H7 (cell line): ENCODE measurements around the gene PCSK2. TPM values are rescaled to one million over a fixed set of nuclear protein-coding genes. Genes with fewer than 3 reads are reported as not detected.

Experiments
- DNase-seq: peaks from one replicate; pipeline ENCODE4 v3.0.0; 2012
- H3K27me3 ChIP-seq: 2 replicates; pipeline ENCODE4 v1.6.0; 2011; ENCODE audit warnings: mild to moderate bottlenecking, low read length; ENCODE audit not compliant: control insufficient read depth, insufficient read depth
- H3K36me3 ChIP-seq: replicated peaks from 2 replicates; pipeline ENCODE4 v1.5.1; 2011; ENCODE audit warnings: low read length; ENCODE audit not compliant: control insufficient read depth, insufficient read depth
- H3K4me3 ChIP-seq: 2 replicates; pipeline ENCODE4 v1.5.1; 2011; ENCODE audit warnings: low read depth, mild to moderate bottlenecking, control low read depth, low read length, moderate library complexity; ENCODE audit not compliant: insufficient read depth
- total RNA-seq: library from RNA; depleted of rRNA; stranded (reverse); fragments of >200 nt; shearing (Covaris generic); gene quantifications from 2 replicates; pipeline ENCODE4 v1.2.3, GENCODE V29; 2014

The PCSK2 gene
- total RNA-seq, 1 experiment from 2014 or later: 0.10 TPM

GRCh38 chr20:17468073-17468840, 241.4 kb downstream of the PCSK2 start:
- Histone ChIP-seq H3K36me3 (no peaks in the 10 kb centered on the region), H3K4me3 (no peak overlapping the region), H3K27me3 (no peaks in the 10 kb centered on the region)
- no peak for DNase-seq

- H3K27me3 ChIP-seq: no peaks in the 10 kb centered on the region
- DNase-seq: no peak
These were observed 242.6 kb downstream of the PCSK2 start for GRCh38 chr20:17469246-17470030.

GRCh38 chr20:17470521-17470920, 243.7 kb downstream of the PCSK2 start:
- Histone ChIP-seq H3K36me3 (no peaks in the 10 kb centered on the region), H3K27me3 (no peaks in the 10 kb centered on the region), H3K4me3 (no peak overlapping the region)
- no peak for DNase-seq

More at GRCh38 chr20:17469246-17470030, 242.6 kb downstream of the PCSK2 start:
- H3K4me3 ChIP-seq: no peak overlapping the region
- no peaks in the 10 kb centered on the region for H3K36me3 ChIP-seq

- DNase-seq: no peak
- Histone ChIP-seq H3K27me3 (no peaks in the 10 kb centered on the region), H3K4me3 (no peak overlapping the region), H3K36me3 (no peaks in the 10 kb centered on the region)
These were observed 244.1 kb downstream of the PCSK2 start for GRCh38 chr20:17470973-17471372.

GRCh38 chr20:17471606-17472187, 244.9 kb downstream of the PCSK2 start:
- Histone ChIP-seq H3K27me3 (no peaks in the 10 kb centered on the region), H3K4me3 (no peak overlapping the region), H3K36me3 (no peaks in the 10 kb centered on the region)
- DNase-seq: no peak

- Histone ChIP-seq H3K4me3 (no peak overlapping the region), H3K36me3 (no peaks in the 10 kb centered on the region), H3K27me3 (no peaks in the 10 kb centered on the region)
- DNase-seq: no peak
These were observed 246.8 kb downstream of the PCSK2 start for GRCh38 chr20:17473659-17474058.

- Histone ChIP-seq H3K27me3 (no peaks in the 10 kb centered on the region), H3K4me3 (no peak overlapping the region), H3K36me3 (no peaks in the 10 kb centered on the region)
- DNase-seq: no peak
These were observed 252.3 kb downstream of the PCSK2 start for GRCh38 chr20:17479063-17479657.

- no peaks in the 10 kb centered on the region for H3K27me3 ChIP-seq
- no peak for DNase-seq
- H3K4me3 ChIP-seq: no peak overlapping the region
- H3K36me3 ChIP-seq: no peaks in the 10 kb centered on the region
These were observed 253.9 kb downstream of the PCSK2 start for GRCh38 chr20:17480696-17481095.

GRCh38 chr20:17481661-17482060, 254.8 kb downstream of the PCSK2 start:
- no peak overlapping the region for H3K4me3 ChIP-seq

GRCh38 chr20:17482536-17482935, 255.7 kb downstream of the PCSK2 start:
- Histone ChIP-seq H3K4me3 (no peak overlapping the region), H3K27me3 (no peaks in the 10 kb centered on the region), H3K36me3 (no peaks in the 10 kb centered on the region)
- no peak for DNase-seq

More at GRCh38 chr20:17481661-17482060, 254.8 kb downstream of the PCSK2 start:
- Histone ChIP-seq H3K36me3 (no peaks in the 10 kb centered on the region), H3K27me3 (no peaks in the 10 kb centered on the region)
- no peak for DNase-seq

GRCh38 chr20:17485017-17485416, 258.2 kb downstream of the PCSK2 start:
- no peaks in the 10 kb centered on the region for H3K36me3 ChIP-seq
- H3K4me3 ChIP-seq: no peak overlapping the region
- no peak for DNase-seq
- no peaks in the 10 kb centered on the region for H3K27me3 ChIP-seq

- H3K27me3 ChIP-seq: no peaks in the 10 kb centered on the region
- no peak for DNase-seq
- no peaks in the 10 kb centered on the region for H3K36me3 ChIP-seq
- no peak overlapping the region for H3K4me3 ChIP-seq
These were observed 262.2 kb downstream of the PCSK2 start for GRCh38 chr20:17488916-17489600.

GRCh38 chr20:17490501-17490900, 263.7 kb downstream of the PCSK2 start:
- H3K36me3 ChIP-seq: no peaks in the 10 kb centered on the region
- no peaks in the 10 kb centered on the region for H3K27me3 ChIP-seq
- DNase-seq: no peak

GRCh38 chr20:17491041-17491440, 264.2 kb downstream of the PCSK2 start:
- Histone ChIP-seq H3K27me3 (no peaks in the 10 kb centered on the region), H3K4me3 (no peak overlapping the region), H3K36me3 (no peaks in the 10 kb centered on the region)
- no peak for DNase-seq

More at GRCh38 chr20:17490501-17490900, 263.7 kb downstream of the PCSK2 start:
- no peak overlapping the region for H3K4me3 ChIP-seq
